ENCODE results near the gene AANAT. TPM values are rescaled to one million over a fixed set of nuclear protein-coding genes. Genes with fewer than 3 reads are reported as not detected.

Gene AANAT
- total and polyA plus RNA-seq, 2 donors (not counting 3 experiments of a cell fraction or from before 2014, with no cell fraction given) = not detected

- H3K4me2 ChIP-seq (ENCODE audit: insufficient read depth, low read length) = peak overlapping the region; percentile 68
- H3K79me2 ChIP-seq (ENCODE audit: control insufficient read depth, insufficient read depth, low read length) = peaks cover 19% of the 10 kb centered on the region
- ChIA-PET CTCF (interaction anchor here (0.8 to 3.0 kb wide), 9 partner anchors 10 to 115 kb away, joined by 3 to 20 read pairs (median 3); partner anchors contain the start of genes AANAT and SPHK1), POLR2A (interaction anchor here (0.6 kb wide), 1 partner anchor 14 kb away, joined by 3 read pairs; no protein-coding TSS in a partner anchor)
- dilution Hi-C loops (cut with MboI; ENCODE audit: extremely low pct_ligation_motif_present, low sequenced_read_pairs) (no loop called here), intact Hi-C loops (cut with micrococcal nuclease) (loop anchor here (10.0 kb wide), 1 partner anchor 185 kb away; no protein-coding TSS in a partner anchor)
- H4K20me1 ChIP-seq (replicated peaks; ENCODE audit: control insufficient read depth, extremely low read depth, insufficient read depth, low read length) = no peaks in the 10 kb centered on the region
- DNase-seq (ENCODE audit: low read depth, low spot score) (no peak), FAIRE-seq (no peak)
- no peaks in the 10 kb centered on the region for H3K36me3 ChIP-seq (ENCODE audit: control insufficient read depth in 2 of 2, extremely low read depth in 1 of 2, insufficient read depth in 2 of 2, low read length in 2 of 2)
- no peak overlapping the region for H2AFZ ChIP-seq (ENCODE audit: low read depth, low read length)
- peak overlapping the region; percentile 38 to 72 (median 56) for H3K4me3 ChIP-seq (replicated peaks in 1 of 3; ENCODE audit: insufficient read depth in 1 of 3, low read depth in 1 of 3, low read length in 3 of 3)
- peak overlapping the region; percentile 69 for H3K9ac ChIP-seq (replicated peaks; ENCODE audit: extremely low read depth, insufficient read depth, low read length)
- no TSS peak for BruUV-seq (replicated peaks)
- TF ChIP-seq CTCF (IDR thresholded peaks at IDR 0.05; ENCODE audit: extremely low read depth in 1 of 2, insufficient read depth in 1 of 2, low read depth in 1 of 2, low read length in 2 of 2) (no peak), GATA2 (IDR thresholded peaks at IDR 0.05; ENCODE audit: insufficient read depth, insufficient read length, low read depth, low read length) (no peak)
- TF ChIP-seq, protein P1, sequence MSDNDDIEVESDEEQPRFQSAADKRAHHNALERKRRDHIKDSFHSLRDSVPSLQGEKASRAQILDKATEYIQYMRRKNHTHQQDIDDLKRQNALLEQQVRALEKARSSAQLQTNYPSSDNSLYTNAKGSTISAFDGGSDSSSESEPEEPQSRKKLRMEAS (IDR thresholded peaks at IDR 0.05; ENCODE audit: insufficient read depth, insufficient read length) = no peak
- no peaks in the 10 kb centered on the region for H3K27me3 ChIP-seq (ENCODE audit: control insufficient read depth in 2 of 2, insufficient read depth in 2 of 2, low read length in 2 of 2)
- no peaks in the 10 kb centered on the region for H3K9me1 ChIP-seq (replicated peaks; ENCODE audit: control insufficient read depth, extremely low read depth, insufficient read depth, low read length)
- peaks cover 36% of the 10 kb centered on the region for H3K4me1 ChIP-seq (ENCODE audit: control insufficient read depth, extremely low read depth, insufficient read depth, low read length)
- H3K27ac ChIP-seq (ENCODE audit: insufficient read depth, low read depth, low read length) = peak overlapping the region; percentile 58
- no peaks in the 10 kb centered on the region for H3K9me3 ChIP-seq (replicated peaks; ENCODE audit: control insufficient read depth, insufficient read depth, low read length)
These were observed 32.8 kb downstream of the AANAT start for GRCh38 chr17:76500074-76500746.

DNA sequence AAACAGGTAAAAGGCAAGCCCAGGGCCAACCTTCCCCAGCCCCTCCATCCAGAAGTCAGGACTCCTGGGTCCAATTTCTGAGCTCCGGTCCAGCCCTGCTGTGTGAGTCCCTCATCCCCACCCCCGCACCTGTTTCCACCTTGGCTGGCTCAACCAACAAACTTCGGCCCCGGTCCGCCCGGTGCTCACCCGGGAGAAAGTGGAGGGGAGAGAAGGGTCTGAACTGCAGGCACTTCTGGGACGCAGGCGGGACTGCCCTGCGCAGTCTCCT lies 33.3 kb downstream of the AANAT start:
- dilution Hi-C loops (cut with MboI; ENCODE audit: extremely low pct_ligation_motif_present, low sequenced_read_pairs) = no loop called here
- H3K27ac ChIP-seq (ENCODE audit: insufficient read depth, low read depth, low read length) = peak overlapping the region; percentile 58
- no peaks in the 10 kb centered on the region for H3K9me3 ChIP-seq (replicated peaks; ENCODE audit: control insufficient read depth, insufficient read depth, low read length)
- H4K20me1 ChIP-seq (replicated peaks; ENCODE audit: control insufficient read depth, extremely low read depth, insufficient read depth, low read length) = no peaks in the 10 kb centered on the region
- H3K36me3 ChIP-seq (ENCODE audit: control insufficient read depth in 2 of 2, extremely low read depth in 1 of 2, insufficient read depth in 2 of 2, low read length in 2 of 2) = no peaks in the 10 kb centered on the region
- BruUV-seq (replicated peaks) = TSS peak; percentile 9
- DNase-seq (ENCODE audit: low read depth, low spot score) (no peak), FAIRE-seq (no peak)
- peaks cover 19% of the 10 kb centered on the region for H3K79me2 ChIP-seq (ENCODE audit: control insufficient read depth, insufficient read depth, low read length)
- peak overlapping the region; percentile 69 for H3K9ac ChIP-seq (replicated peaks; ENCODE audit: extremely low read depth, insufficient read depth, low read length)
- peak overlapping the region; percentile 38 to 72 (median 56) for H3K4me3 ChIP-seq (replicated peaks in 1 of 3; ENCODE audit: insufficient read depth in 1 of 3, low read depth in 1 of 3, low read length in 3 of 3)
- intact Hi-C loops (cut with micrococcal nuclease) = loop anchor here (1.0 to 10.0 kb wide), 3 partner anchors 7 to 186 kb away; no protein-coding TSS in a partner anchor
- no peaks in the 10 kb centered on the region for H3K9me1 ChIP-seq (replicated peaks; ENCODE audit: control insufficient read depth, extremely low read depth, insufficient read depth, low read length)
- no peak overlapping the region for H2AFZ ChIP-seq (ENCODE audit: low read depth, low read length)
- CTCF ChIA-PET = interaction anchor here (1.3 to 2.4 kb wide), 2 partner anchors 8 to 116 kb away, joined by 3 to 9 read pairs; partner anchors contain the start of gene SPHK1
- TF ChIP-seq, protein P1 (IDR thresholded peaks at IDR 0.05; ENCODE audit: insufficient read depth, insufficient read length) = no peak
- POLR2A ChIA-PET = no interaction called here
- peak overlapping the region; percentile 68 for H3K4me2 ChIP-seq (ENCODE audit: insufficient read depth, low read length)
- H3K4me1 ChIP-seq (ENCODE audit: control insufficient read depth, extremely low read depth, insufficient read depth, low read length) = peaks cover 36% of the 10 kb centered on the region
- H3K27me3 ChIP-seq (ENCODE audit: control insufficient read depth in 2 of 2, insufficient read depth in 2 of 2, low read length in 2 of 2) = no peaks in the 10 kb centered on the region

Data from endothelial cell of umbilical vein (primary cell).